Measurements from ENCODE around the gene SLC12A5. TPM values are rescaled to one million over a fixed set of nuclear protein-coding genes. Genes with fewer than 3 reads are reported as not detected.

Gene SLC12A5
- polyA plus RNA-seq, 4 donors, result 1.9 to 2.6 (median 2.2) TPM

- DNase-seq (ENCODE audit: low read depth in 4 of 4, low spot score in 3 of 4), result no peak
These were observed 72.0 kb downstream of the SLC12A5 start for GRCh38 chr20:46100988-46101387.

- DNase-seq (ENCODE audit: low read depth in 4 of 4, low spot score in 3 of 4), result no peak
These were observed 72.9 kb downstream of the SLC12A5 start for GRCh38 chr20:46101957-46102356.

GRCh38 chr20:46102940-46103339 is 73.9 kb downstream of the SLC12A5 start:
- no peak for DNase-seq (ENCODE audit: low read depth in 4 of 4, low spot score in 3 of 4)

GRCh38 chr20:46104262-46104661 is 75.2 kb downstream of the SLC12A5 start:
- DNase-seq (ENCODE audit: low read depth in 4 of 4, low spot score in 3 of 4), result no peak

- DNase-seq (ENCODE audit: low read depth in 4 of 4, low spot score in 3 of 4), result no peak
These were observed 78.0 kb downstream of the SLC12A5 start for GRCh38 chr20:46107061-46107460.

GRCh38 chr20:46108435-46108841 is 79.4 kb downstream of the SLC12A5 start:
- DNase-seq (ENCODE audit: low read depth in 4 of 4, low spot score in 3 of 4), result no peak

GRCh38 chr20:46108976-46109375 is 80.0 kb downstream of the SLC12A5 start:
- DNase-seq (ENCODE audit: low read depth in 4 of 4, low spot score in 3 of 4), result no peak

Other genes with a start within 250 kb of the SLC12A5 start
- gene WFDC3, start 237.3 kb upstream of the SLC12A5 start, polyA plus RNA-seq (ENCODE audit: insufficient read length in 4 of 4), result 1 to 10 TPM; 1.1 to 2.1 (median 1.7) TPM
- 10 to 100 TPM; 36.4 to 41.9 (median 38.8) TPM for gene DNTTIP1, start 237.3 kb upstream of the SLC12A5 start, polyA plus RNA-seq (ENCODE audit: insufficient read length in 4 of 4)
- 10 to 100 TPM; 59.9 to 72.1 (median 65.9) TPM for gene UBE2C, start 216.6 kb upstream of the SLC12A5 start, polyA plus RNA-seq (ENCODE audit: insufficient read length in 4 of 4)
- 1 to 10 TPM in 1 of 4 donors, under 1 TPM in 3; 0.22 to 1.1 (median 0.72) TPM for gene TNNC2, start 201.9 kb upstream of the SLC12A5 start, polyA plus RNA-seq (ENCODE audit: insufficient read length in 4 of 4)
- 10 to 100 TPM; 12.6 to 17.1 (median 14.3) TPM for gene SNX21, start 195.4 kb upstream of the SLC12A5 start, polyA plus RNA-seq (ENCODE audit: insufficient read length in 4 of 4)
- 10 to 100 TPM; 23.2 to 28.9 (median 24.5) TPM for gene ACOT8, start 171.8 kb upstream of the SLC12A5 start, polyA plus RNA-seq (ENCODE audit: insufficient read length in 4 of 4)
- 1 to 10 TPM; 5.1 to 5.3 (median 5.2) TPM for gene ZSWIM3, start 171.6 kb upstream of the SLC12A5 start, polyA plus RNA-seq (ENCODE audit: insufficient read length in 4 of 4)
- 10 to 100 TPM; 13.3 to 15.7 (median 15.3) TPM for gene ZSWIM1, start 148.0 kb upstream of the SLC12A5 start, polyA plus RNA-seq (ENCODE audit: insufficient read length in 4 of 4)
- gene SPATA25, start 141.6 kb upstream of the SLC12A5 start, polyA plus RNA-seq (ENCODE audit: insufficient read length in 4 of 4), result 1 to 10 TPM; 2.8 to 3.8 (median 3.3) TPM
- gene NEURL2, start 138.0 kb upstream of the SLC12A5 start, polyA plus RNA-seq (ENCODE audit: insufficient read length in 4 of 4), result 1 to 10 TPM; 4.3 to 8.2 (median 5.0) TPM
- gene CTSA, start 137.9 kb upstream of the SLC12A5 start, polyA plus RNA-seq (ENCODE audit: insufficient read length in 4 of 4), result 100 to 1,000 TPM; 118 to 137 (median 134) TPM
- 100 to 1,000 TPM; 143 to 178 (median 150) TPM for gene PLTP, start 117.1 kb upstream of the SLC12A5 start, polyA plus RNA-seq (ENCODE audit: insufficient read length in 4 of 4)
- 10 to 100 TPM; 48.2 to 56.2 (median 49.0) TPM for gene PCIF1, start 94.5 kb upstream of the SLC12A5 start, polyA plus RNA-seq (ENCODE audit: insufficient read length in 4 of 4)
- gene ZNF335, start 57.0 kb upstream of the SLC12A5 start, polyA plus RNA-seq (ENCODE audit: insufficient read length in 4 of 4), result 10 to 100 TPM; 12.2 to 14.7 (median 12.9) TPM
- under 1 TPM; 0.46 to 0.79 (median 0.52) TPM for gene MMP9, start 20.3 kb upstream of the SLC12A5 start, polyA plus RNA-seq (ENCODE audit: insufficient read length in 4 of 4)
- 10 to 100 TPM; 56.9 to 63.8 (median 60.0) TPM for gene NCOA5, start 60.7 kb downstream of the SLC12A5 start, polyA plus RNA-seq (ENCODE audit: insufficient read length in 4 of 4)
- 1 to 10 TPM; 4.5 to 6.9 (median 5.9) TPM for gene CD40, start 89.1 kb downstream of the SLC12A5 start, polyA plus RNA-seq (ENCODE audit: insufficient read length in 4 of 4)

Measured in right renal pelvis (tissue), 4 donors.